Measurements from ENCODE around the gene KICS2. TPM values are rescaled to one million over a fixed set of nuclear protein-coding genes. Genes with fewer than 3 reads are reported as not detected.

The KICS2 gene
- total and polyA plus RNA-seq, 2 of the 8 experiments (the other 6 are each of a cell fraction or from before 2014, with no cell fraction given), result 5.6 to 9.5 TPM

DNA sequence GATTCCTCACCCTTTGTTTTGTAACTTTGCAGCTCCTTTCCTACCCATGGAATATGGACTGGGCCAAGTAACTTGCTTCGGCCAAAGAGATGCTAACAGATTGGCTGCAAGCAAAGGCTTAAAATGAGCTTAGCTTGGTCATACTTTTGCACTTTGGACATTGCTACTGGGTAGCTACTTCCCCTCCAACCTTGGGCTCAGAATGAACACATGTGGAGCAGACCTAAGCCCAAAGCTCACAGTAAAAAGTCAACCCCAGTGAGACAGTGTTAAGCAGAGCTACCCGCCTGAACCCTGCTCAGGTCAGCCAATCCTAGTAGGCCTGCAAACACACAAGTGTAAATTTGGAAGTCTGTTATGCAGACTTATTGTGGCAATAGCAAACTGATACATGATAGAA lies 14.6 kb downstream of the KICS2 start:
- Histone ChIP-seq H3K4me2 (ENCODE audit: insufficient read depth in 1 of 2, low read depth in 2 of 2, low read length in 2 of 2) (no peak overlapping the region), H2BK12ac (ENCODE audit: low read depth, low read length) (no peak overlapping the region), H3K23me2 (ENCODE audit: low read depth, low read length) (no peaks in the 10 kb centered on the region; the same call in 1 of the 2 replicates), H3K14ac (ENCODE audit: insufficient read length) (no peak overlapping the region), H2AK5ac (ENCODE audit: low read depth, low read length) (no peak overlapping the region), H2BK20ac (ENCODE audit: low read length) (no peak overlapping the region), H3K79me2 (ENCODE audit: control insufficient read depth in 1 of 2, insufficient read depth in 2 of 2, low read length in 2 of 2) (no peaks in the 10 kb centered on the region), H2BK120ac (replicated peaks; ENCODE audit: low read depth, low read length) (no peak overlapping the region), H4K5ac (ENCODE audit: insufficient read length, low read depth, low read length) (no peak overlapping the region), H3K9me3 (ENCODE audit: insufficient read depth in 2 of 2, low read depth in 1 of 2, low read length in 1 of 2) (no peaks in the 10 kb centered on the region), H4K20me1 (replicated peaks in 1 of 2; ENCODE audit: control insufficient read depth in 1 of 2, insufficient read depth in 2 of 2, low read length in 2 of 2) (no peaks in the 10 kb centered on the region), H4K91ac (replicated peaks; ENCODE audit: insufficient read length, low read length) (no peak overlapping the region), H3K4me1 (replicated peaks in 1 of 4; ENCODE audit: control insufficient read depth in 3 of 4, insufficient read depth in 4 of 4, low read length in 3 of 4) (no peaks in the 10 kb centered on the region), H3K23ac (ENCODE audit: insufficient read length) (no peak overlapping the region), H2BK15ac (ENCODE audit: low read length) (no peak overlapping the region), H3K9ac (replicated peaks in 1 of 4; ENCODE audit: extremely low read depth in 1 of 4, low read depth in 3 of 4, low read length in 3 of 4) (no peak overlapping the region), H3K4me3 (ENCODE audit: extremely low read depth in 1 of 4, insufficient read depth in 2 of 4, low read depth in 3 of 4, low read length in 4 of 4) (no peak overlapping the region), H4K8ac (ENCODE audit: extremely low read depth, insufficient read depth, low read length) (no peak overlapping the region), H3K4ac (replicated peaks; ENCODE audit: insufficient read length, low read depth, low read length) (no peak overlapping the region), H2AFZ (ENCODE audit: low read length) (no peak overlapping the region), H3K27me3 (replicated peaks in 1 of 4; ENCODE audit: control insufficient read depth in 3 of 4, extremely low read depth in 1 of 4, insufficient read depth in 3 of 4, low read length in 3 of 4) (no peaks in the 10 kb centered on the region), H3K56ac (replicated peaks; ENCODE audit: insufficient read length, low read depth, low read length) (no peak overlapping the region), H3K27ac (ENCODE audit: low read depth, low read length) (no peak overlapping the region), H3K36me3 (ENCODE audit: control insufficient read depth in 2 of 4, insufficient read depth in 4 of 4, low read length in 3 of 4) (peaks cover 0 to 6% (median 4%) of the 10 kb centered on the region in 4 experiments; a peak in 2 of 8 replicates), H3K79me1 (ENCODE audit: low read depth, low read length) (no peaks in the 10 kb centered on the region), H2BK5ac (ENCODE audit: low read depth, low read length) (no peak overlapping the region), H3K18ac (ENCODE audit: extremely low read depth, low read length) (no peak overlapping the region)
- TF ChIP-seq POU5F1 (IDR thresholded peaks at IDR 0.05; ENCODE audit: low read depth, low read length), result no peak
- no peak for TF ChIP-seq EZH2 (IDR thresholded peaks at IDR 0.05; ENCODE audit: low read depth, low read length, severe bottlenecking)
- TF ChIP-seq, protein P1, sequence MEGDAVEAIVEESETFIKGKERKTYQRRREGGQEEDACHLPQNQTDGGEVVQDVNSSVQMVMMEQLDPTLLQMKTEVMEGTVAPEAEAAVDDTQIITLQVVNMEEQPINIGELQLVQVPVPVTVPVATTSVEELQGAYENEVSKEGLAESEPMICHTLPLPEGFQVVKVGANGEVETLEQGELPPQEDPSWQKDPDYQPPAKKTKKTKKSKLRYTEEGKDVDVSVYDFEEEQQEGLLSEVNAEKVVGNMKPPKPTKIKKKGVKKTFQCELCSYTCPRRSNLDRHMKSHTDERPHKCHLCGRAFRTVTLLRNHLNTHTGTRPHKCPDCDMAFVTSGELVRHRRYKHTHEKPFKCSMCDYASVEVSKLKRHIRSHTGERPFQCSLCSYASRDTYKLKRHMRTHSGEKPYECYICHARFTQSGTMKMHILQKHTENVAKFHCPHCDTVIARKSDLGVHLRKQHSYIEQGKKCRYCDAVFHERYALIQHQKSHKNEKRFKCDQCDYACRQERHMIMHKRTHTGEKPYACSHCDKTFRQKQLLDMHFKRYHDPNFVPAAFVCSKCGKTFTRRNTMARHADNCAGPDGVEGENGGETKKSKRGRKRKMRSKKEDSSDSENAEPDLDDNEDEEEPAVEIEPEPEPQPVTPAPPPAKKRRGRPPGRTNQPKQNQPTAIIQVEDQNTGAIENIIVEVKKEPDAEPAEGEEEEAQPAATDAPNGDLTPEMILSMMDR (IDR thresholded peaks at IDR 0.05; ENCODE audit: control extremely low read depth in 1 of 3, insufficient read depth in 1 of 3, low read depth in 1 of 3, low read length in 3 of 3), result no peak
- TF ChIP-seq TAF7 (optimal IDR thresholded peaks at IDR 0.05; ENCODE audit: borderline replicate concordance, low read depth, low read length), result no peak
- TF ChIP-seq HDAC2 (IDR thresholded peaks at IDR 0.05; ENCODE audit: borderline replicate concordance in 1 of 2, low read depth in 2 of 2, low read length in 2 of 2), result no peak
- no peak for TF ChIP-seq ZNF274 (IDR thresholded peaks at IDR 0.05; ENCODE audit: borderline replicate concordance, extremely low read depth, low read length)
- TF ChIP-seq, protein P2, sequence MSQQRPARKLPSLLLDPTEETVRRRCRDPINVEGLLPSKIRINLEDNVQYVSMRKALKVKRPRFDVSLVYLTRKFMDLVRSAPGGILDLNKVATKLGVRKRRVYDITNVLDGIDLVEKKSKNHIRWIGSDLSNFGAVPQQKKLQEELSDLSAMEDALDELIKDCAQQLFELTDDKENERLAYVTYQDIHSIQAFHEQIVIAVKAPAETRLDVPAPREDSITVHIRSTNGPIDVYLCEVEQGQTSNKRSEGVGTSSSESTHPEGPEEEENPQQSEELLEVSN (IDR thresholded peaks at IDR 0.05), result no peak
- TF ChIP-seq KDM5A (IDR thresholded peaks at IDR 0.05; ENCODE audit: low read length), result no peak
- no peak for TF ChIP-seq GTF2F1 (IDR thresholded peaks at IDR 0.05; ENCODE audit: borderline replicate concordance, low read depth, low read length)
- FAIRE-seq (no peak), DNase-seq (ENCODE audit: low read depth in 1 of 2, low spot score in 2 of 2) (no peak)
- 91% methylated on average over 2 of the region's 2 CpGs; no CpG with 5 or more reads in 1 of the 2 experiments for WGBS, 2 experiments (ENCODE audit: extremely low coverage in 1 of 2, insufficient coverage in 1 of 2, insufficient read length in 1 of 2, insufficient replicate concordance in 2 of 2, low coverage in 1 of 2, low lambda C conversion rate in 2 of 2, missing lambda C conversion rate in 1 of 2)
- ChIA-PET CTCF (ENCODE audit: partially characterized antibody) (interaction anchor here (2.0 kb wide), 1 partner anchor 8 kb away, joined by 5 read pairs; no protein-coding TSS in a partner anchor), POLR2A (ENCODE audit: partially characterized antibody) (interaction anchor here (0.8 kb wide), 1 partner anchor 261 kb away, joined by 3 read pairs; no protein-coding TSS in a partner anchor)
